Measurements from ENCODE around the gene SORBS1.

The SORBS1 gene

GRCh38 chr10:95496246-95496911 lies 64.8 kb downstream of the SORBS1 start:
- no peak overlapping the region for H3K4me3 ChIP-seq (ENCODE audit: low read depth, low read length)
- in situ Hi-C loops (cut with HindIII; ENCODE audit: low sequenced_read_pairs), result no loop called here
- no peak for DNase-seq (ENCODE audit: low read depth)
- no peak for TF ChIP-seq CTCF (IDR thresholded peaks at IDR 0.05; ENCODE audit: low read depth, low read length, missing control alignments)

- no peak for TF ChIP-seq CTCF (IDR thresholded peaks at IDR 0.05; ENCODE audit: low read depth, low read length, missing control alignments)
- in situ Hi-C loops (cut with HindIII; ENCODE audit: low sequenced_read_pairs), result no loop called here
- no peak overlapping the region for H3K4me3 ChIP-seq (ENCODE audit: low read depth, low read length)
Measured at GRCh38 chr10:95493862-95494261, 67.3 kb downstream of the SORBS1 start.

GRCh38 chr10:95487994-95488393 lies 73.2 kb downstream of the SORBS1 start:
- DNase-seq (ENCODE audit: low read depth), result no peak
- no peak overlapping the region for H3K4me3 ChIP-seq (ENCODE audit: low read depth, low read length)
- in situ Hi-C loops (cut with HindIII; ENCODE audit: low sequenced_read_pairs), result no loop called here
- no peak for TF ChIP-seq CTCF (IDR thresholded peaks at IDR 0.05; ENCODE audit: low read depth, low read length, missing control alignments)

More at GRCh38 chr10:95493862-95494261, 67.3 kb downstream of the SORBS1 start:
- DNase-seq (ENCODE audit: low read depth), result no peak

- no peak overlapping the region for H3K4me3 ChIP-seq (ENCODE audit: low read depth, low read length)
- in situ Hi-C loops (cut with HindIII; ENCODE audit: low sequenced_read_pairs), result no loop called here
- no peak for DNase-seq (ENCODE audit: low read depth)
- no peak for TF ChIP-seq CTCF (IDR thresholded peaks at IDR 0.05; ENCODE audit: low read depth, low read length, missing control alignments)
Measured at GRCh38 chr10:95485056-95485844, 75.9 kb downstream of the SORBS1 start.

GRCh38 chr10:95482501-95483233 lies 78.5 kb downstream of the SORBS1 start:
- in situ Hi-C loops (cut with HindIII; ENCODE audit: low sequenced_read_pairs), result no loop called here
- no peak overlapping the region for H3K4me3 ChIP-seq (ENCODE audit: low read depth, low read length)
- no peak for TF ChIP-seq CTCF (IDR thresholded peaks at IDR 0.05; ENCODE audit: low read depth, low read length, missing control alignments)
- DNase-seq (ENCODE audit: low read depth), result no peak

- in situ Hi-C loops (cut with HindIII; ENCODE audit: low sequenced_read_pairs), result no loop called here
- no peak for DNase-seq (ENCODE audit: low read depth)
- TF ChIP-seq CTCF (IDR thresholded peaks at IDR 0.05; ENCODE audit: low read depth, low read length, missing control alignments), result no peak
- H3K4me3 ChIP-seq (ENCODE audit: low read depth, low read length), result no peak overlapping the region
Measured at GRCh38 chr10:95480901-95481491, 80.2 kb downstream of the SORBS1 start.

All from astrocyte of the cerebellum (primary cell).